Colonic mucosa (tissue), 4 donors: ENCODE data around the gene ZEB2. TPM values are rescaled to one million over a fixed set of nuclear protein-coding genes. Genes with fewer than 3 reads are reported as not detected.
A peak's percentile ranks its signal among the peaks of the same experiment; 100 is the strongest.

Experiments
- DNase-seq: peaks from one replicate; pipeline ENCODE4 v3.0.0-alpha.2; 2020
- H3K27ac ChIP-seq: fragments of 200-600 bp; one replicate; pipeline ENCODE4 v1.8.0; 2021
- H3K27me3 ChIP-seq: fragments of 200-600 bp; one replicate; pipeline ENCODE4 v1.8.0; 2021
- H3K36me3 ChIP-seq: fragments of 200-600 bp; one replicate; pipeline ENCODE4 v1.8.0; 2021
- H3K4me1 ChIP-seq: fragments of 200-600 bp; one replicate; pipeline ENCODE4 v1.8.0; 2021; ENCODE audit warnings: mild to moderate bottlenecking
- H3K4me3 ChIP-seq: fragments of 200-600 bp; one replicate; pipeline ENCODE4 v1.8.0; 2021
- H3K9ac ChIP-seq, 2 donors: one replicate each; pipeline ENCODE4 v1.7.0; 2013; ENCODE audit warnings: control low read depth in 2 of 2, low read depth in 2 of 2, low read length in 2 of 2
- H3K9me3 ChIP-seq: fragments of 200-600 bp; one replicate; pipeline ENCODE4 v1.8.0; 2021
- CTCF ChIP-seq: fragments of 200-600 bp; IDR thresholded peaks from one replicate; pipeline ENCODE4 v1.8.0; 2022; ENCODE audit warnings: antibody characterized with exemption, mild to moderate bottlenecking
- intact Hi-C: fragments of 100-400 bp; cut with DNase I; formaldehyde crosslinking; loops from one replicate; pipeline ENCODE4 v1.14.1; 2022
- total RNA-seq, 2 donors: library from RNA; stranded (reverse); fragmentation: NEBNext Ultra II Directional in 1 of 2; extraction: Animal tissue kit (Norgen Biotek cat#: 25700) in 1 of 2; gene quantifications; one replicate each; pipeline ENCODE4 v1.2.1, GENCODE V29; 2021
- donor health status: healthy.
- donor health status: DM: no; HTN: no; CAD: no.
- donor health status: DM: no; HTN: no; CAD: no.

The ZEB2 gene
- total RNA-seq, 2 donors from 2014 or later: 17.4 to 29.6 TPM

- Histone ChIP-seq H3K36me3 (no peaks in the 10 kb centered on the region), H3K9me3 (no peaks in the 10 kb centered on the region), H3K27me3 (peaks cover 8% of the 10 kb centered on the region), H3K9ac (no peak overlapping the region), H3K4me1 (no peaks in the 10 kb centered on the region), H3K4me3 (no peak overlapping the region), H3K27ac (peak overlapping the region; percentile 12)
- DNase-seq: no peak
- intact Hi-C loops: no loop called here
- TF ChIP-seq CTCF: peak; percentile 28
Measured at GRCh38 chr2:144449028-144449406, 70.9 kb downstream of the ZEB2 start.

- no peak for DNase-seq
- Histone ChIP-seq H3K4me3 (no peak overlapping the region), H3K36me3 (no peaks in the 10 kb centered on the region), H3K4me1 (no peaks in the 10 kb centered on the region), H3K27me3 (peaks cover 8% of the 10 kb centered on the region), H3K9ac (no peak overlapping the region), H3K9me3 (no peaks in the 10 kb centered on the region), H3K27ac (peak overlapping the region; percentile 12)
- no peak for TF ChIP-seq CTCF
- intact Hi-C loops: no loop called here
Measured at GRCh38 chr2:144448389-144449027, 71.4 kb downstream of the ZEB2 start.

GRCh38 chr2:144447535-144447934 is 72.4 kb downstream of the ZEB2 start:
- no peak overlapping the region for H3K4me3 ChIP-seq
- H3K9ac ChIP-seq: no peak overlapping the region
- no peak for TF ChIP-seq CTCF
- no peaks in the 10 kb centered on the region for H3K36me3 ChIP-seq
- H3K27me3 ChIP-seq: peaks cover 6% of the 10 kb centered on the region
- DNase-seq: no peak
- no peaks in the 10 kb centered on the region for H3K9me3 ChIP-seq
- no peaks in the 10 kb centered on the region for H3K4me1 ChIP-seq
- intact Hi-C loops: no loop called here
- H3K27ac ChIP-seq: no peak overlapping the region

- no peaks in the 10 kb centered on the region for H3K4me1 ChIP-seq
- intact Hi-C loops: no loop called here
- H3K4me3 ChIP-seq: no peak overlapping the region
- H3K36me3 ChIP-seq: no peaks in the 10 kb centered on the region
- H3K9me3 ChIP-seq: no peaks in the 10 kb centered on the region
- no peaks in the 10 kb centered on the region for H3K27me3 ChIP-seq
- DNase-seq: no peak
- no peak overlapping the region for H3K27ac ChIP-seq
- H3K9ac ChIP-seq: no peak overlapping the region
- no peak for TF ChIP-seq CTCF
Measured at GRCh38 chr2:144446136-144446535, 73.8 kb downstream of the ZEB2 start.

- H3K27me3 ChIP-seq: no peaks in the 10 kb centered on the region
- H3K9ac ChIP-seq: no peak overlapping the region
- no peak for DNase-seq
- H3K36me3 ChIP-seq: no peaks in the 10 kb centered on the region
- H3K9me3 ChIP-seq: no peaks in the 10 kb centered on the region
- H3K4me3 ChIP-seq: no peak overlapping the region
- TF ChIP-seq CTCF: no peak
- no peak overlapping the region for H3K27ac ChIP-seq
- no peaks in the 10 kb centered on the region for H3K4me1 ChIP-seq
- intact Hi-C loops: no loop called here
Measured at GRCh38 chr2:144445196-144445595, 74.7 kb downstream of the ZEB2 start.
